Activated T-cell treated with anti-CD3 and anti-CD28 coated beads for 4 hours (primary cell): ENCODE results near the gene NCKAP5.
"Not testable (repeated sequence)": the region's sequence is repeated elsewhere in the genome, so short reads cannot be mapped to it uniquely, and the experiment has no call there.

ENCODE experiments used
- DNase-seq: peaks from one replicate; pipeline ENCODE4 v3.0.0-alpha.2; 2020

NCKAP5 gene

DNA sequence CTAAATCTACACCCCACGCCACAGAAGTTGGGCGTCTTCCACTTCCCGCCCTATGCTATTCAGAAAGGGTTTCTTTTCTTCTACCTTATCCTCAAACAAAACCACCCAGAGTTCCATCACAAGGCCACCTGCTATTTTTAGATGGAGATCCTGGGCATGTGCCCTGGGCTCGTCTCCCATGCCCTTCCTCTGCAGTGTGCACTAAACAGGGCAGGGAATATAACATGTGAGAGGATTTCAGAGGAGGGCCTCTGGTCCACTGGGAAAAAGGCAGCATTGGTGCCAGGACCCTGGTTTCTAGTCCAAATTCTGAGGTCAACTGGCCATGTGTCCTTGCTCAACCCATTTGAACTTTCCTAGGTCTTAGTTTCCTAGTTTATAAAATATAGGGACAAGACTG, 320.0 kb downstream of the NCKAP5 start:
- DNase-seq: no peak

DNA sequence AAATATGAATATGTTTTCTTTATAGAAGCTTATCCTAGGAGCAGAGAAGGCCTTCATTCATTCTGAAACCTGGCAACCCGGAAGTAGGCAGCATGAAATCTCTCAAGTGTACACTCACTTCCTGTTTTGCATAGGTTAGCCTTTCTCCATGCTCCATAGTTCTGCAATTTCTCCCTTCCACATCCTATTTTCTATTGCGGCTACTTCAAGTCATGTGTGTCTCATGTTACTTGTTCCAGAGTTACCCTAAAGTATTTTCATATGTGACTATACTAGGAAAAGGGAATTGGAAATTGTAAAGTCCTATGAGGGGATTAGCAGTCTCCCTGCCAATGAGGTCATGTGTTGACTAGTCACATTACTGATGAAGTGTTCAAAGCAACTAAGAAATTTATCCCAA, 320.6 kb downstream of the NCKAP5 start:
- no peak for DNase-seq

DNA sequence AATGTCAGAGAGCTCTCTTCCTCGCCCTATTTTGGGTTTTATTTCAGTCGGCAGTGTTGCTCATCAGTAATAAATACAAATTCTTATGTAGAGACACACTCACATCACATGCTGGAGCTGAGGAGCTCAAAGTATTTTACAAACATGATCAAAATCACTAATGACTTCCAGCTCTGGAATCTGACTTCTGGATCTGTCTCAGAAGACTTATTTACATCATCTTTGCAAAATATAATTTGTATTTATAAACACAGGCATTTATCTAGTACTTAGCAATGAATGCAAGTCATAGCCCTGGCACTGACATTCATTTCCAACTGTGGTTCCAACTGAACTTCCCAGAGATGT, 327.1 kb downstream of the NCKAP5 start:
- no peak for DNase-seq

DNA sequence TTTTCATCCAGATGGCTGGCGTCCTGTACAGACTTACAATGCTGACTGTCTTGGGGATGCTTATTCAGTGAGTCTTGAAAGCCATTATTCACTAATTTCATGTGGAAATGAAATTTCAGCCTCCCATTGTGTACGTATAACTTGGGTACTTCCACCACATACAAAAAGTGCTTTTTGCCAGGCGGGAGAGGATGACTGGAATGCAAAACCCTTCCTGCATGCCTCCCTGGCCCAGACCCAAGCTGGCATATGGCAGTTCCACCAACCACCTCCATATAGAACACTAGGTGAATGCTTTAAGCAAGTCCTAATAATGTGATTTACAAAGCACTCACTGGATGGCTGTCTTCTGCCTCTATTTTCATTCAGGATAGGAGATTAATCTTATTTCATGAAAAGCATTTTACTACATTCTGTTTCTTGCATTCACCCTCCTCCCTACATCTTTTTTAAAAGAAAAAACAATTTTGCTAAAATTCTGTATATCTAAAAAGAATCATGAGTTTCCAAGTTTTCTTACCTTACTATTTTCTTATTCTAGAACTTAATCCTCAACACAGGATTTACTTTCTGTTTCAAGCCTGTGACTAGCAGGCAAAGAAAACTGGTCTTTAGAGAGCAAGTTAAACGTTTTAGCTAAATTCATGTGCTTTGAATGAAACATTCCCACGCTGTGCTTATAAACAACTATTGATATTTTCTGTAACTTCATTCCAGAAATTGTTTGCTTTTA, 327.6 kb downstream of the NCKAP5 start:
- DNase-seq: no peak

DNA sequence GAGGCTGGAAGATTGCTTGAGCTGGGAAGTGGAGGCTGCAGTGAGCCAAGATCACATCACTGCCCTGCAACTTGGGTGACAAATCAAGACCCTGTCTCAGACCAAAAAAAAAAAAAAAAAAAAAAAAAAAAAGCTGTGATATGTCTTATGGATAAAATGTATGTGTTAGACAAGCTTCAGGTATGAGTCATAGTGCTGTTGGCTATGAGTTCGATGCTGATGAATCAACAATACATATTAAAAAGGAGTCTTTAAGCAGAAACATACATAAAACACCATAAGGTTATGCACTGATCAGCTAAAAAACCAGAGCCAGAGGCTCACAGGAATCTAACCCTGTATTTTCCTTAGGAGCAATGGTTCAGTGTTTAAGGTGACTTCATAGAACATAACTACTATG, 332.3 kb downstream of the NCKAP5 start:
- no peak for DNase-seq

DNA sequence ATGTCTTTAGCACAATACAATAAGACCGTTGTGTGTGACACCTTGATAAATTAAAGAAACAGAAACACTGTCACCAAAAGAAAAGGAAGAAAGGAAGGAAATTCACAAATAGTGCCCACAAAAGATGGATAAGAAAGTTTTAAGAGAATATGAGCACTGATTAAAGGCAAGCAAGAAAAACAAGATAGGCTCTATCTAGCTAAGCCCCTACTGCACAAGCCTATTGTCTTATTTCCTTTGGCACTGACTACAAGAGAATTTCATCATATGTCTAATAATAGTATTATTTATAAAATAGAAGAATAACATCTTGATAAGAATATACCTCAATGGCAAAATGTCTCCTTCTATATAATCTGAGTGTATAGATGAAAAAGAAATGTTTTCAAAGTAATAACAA, 335.7 kb downstream of the NCKAP5 start:
- DNase-seq: no peak

DNA sequence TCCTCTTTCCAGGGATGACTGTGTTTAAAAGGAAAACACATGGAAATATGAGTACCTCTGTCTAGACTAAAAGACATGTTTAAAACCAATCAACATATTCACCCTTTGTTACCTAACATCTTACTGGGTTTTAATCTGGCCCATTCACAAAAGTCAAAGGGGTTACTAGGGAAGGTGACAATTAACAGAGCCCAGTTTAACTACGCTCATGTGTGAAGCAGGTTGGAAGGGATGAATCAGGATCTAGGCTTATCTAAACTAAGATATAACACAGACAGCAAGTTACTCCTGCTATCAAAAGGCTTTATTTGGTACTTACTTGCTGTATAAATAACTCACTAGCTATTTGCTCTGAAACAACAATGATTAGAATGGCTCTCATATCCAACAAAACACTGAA, 337.0 kb downstream of the NCKAP5 start:
- DNase-seq: no peak

DNA sequence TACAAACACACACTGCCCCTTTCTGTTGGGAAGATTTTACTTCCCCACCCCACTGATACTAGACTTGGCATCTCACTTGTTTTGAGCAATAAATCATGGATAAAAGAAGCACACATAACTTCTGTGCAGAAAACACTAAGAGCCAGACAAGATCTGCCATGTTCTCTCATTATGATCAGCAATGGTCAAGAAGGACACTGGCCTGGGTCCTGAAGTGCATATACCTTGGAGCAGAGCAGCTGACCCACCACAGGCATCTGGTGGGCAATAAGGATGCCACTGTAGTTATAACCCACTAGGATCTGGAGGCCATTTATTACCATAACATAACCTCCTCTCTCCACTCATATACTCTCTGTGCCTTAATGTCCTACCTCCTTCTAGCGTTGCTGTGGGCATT, 338.3 kb downstream of the NCKAP5 start:
- no peak for DNase-seq

DNA sequence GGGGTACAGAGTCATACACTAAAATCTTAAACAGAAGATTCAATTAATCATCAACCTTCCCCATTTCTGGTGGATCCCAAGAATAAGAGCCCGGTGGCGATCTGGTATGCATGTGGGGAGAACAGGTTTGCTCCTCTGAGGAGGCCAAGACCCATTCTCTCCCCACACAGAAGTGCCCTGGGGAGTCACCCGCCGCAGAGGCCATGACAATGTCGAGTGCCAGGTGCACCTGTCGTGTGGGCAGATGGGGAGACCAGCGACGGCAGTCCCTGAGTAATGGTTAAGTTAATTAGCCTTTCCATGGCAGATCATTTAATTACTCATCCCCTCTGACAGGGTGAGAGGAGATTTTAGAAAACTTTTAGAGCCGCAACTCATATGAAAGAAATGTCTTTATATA, 345.0 kb downstream of the NCKAP5 start:
- DNase-seq: no peak

DNA sequence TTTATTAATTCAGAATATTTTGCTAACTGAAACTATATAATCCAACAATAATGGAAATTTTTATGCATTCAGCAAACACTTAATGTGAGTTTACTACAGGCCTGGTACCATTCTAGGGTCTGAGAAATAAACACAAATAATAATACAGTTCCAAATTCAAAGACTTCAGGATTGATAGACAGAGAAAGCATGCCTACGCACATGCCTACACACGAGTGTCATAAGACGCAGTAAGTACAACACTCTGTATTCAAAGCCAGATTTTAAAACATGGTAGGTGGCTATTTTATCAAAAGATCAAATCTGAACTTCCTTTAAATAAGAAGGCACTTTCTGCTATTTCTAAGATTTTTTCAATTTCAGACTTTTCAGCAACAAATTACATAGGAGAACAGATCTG, 346.9 kb downstream of the NCKAP5 start:
- no peak for DNase-seq

DNA sequence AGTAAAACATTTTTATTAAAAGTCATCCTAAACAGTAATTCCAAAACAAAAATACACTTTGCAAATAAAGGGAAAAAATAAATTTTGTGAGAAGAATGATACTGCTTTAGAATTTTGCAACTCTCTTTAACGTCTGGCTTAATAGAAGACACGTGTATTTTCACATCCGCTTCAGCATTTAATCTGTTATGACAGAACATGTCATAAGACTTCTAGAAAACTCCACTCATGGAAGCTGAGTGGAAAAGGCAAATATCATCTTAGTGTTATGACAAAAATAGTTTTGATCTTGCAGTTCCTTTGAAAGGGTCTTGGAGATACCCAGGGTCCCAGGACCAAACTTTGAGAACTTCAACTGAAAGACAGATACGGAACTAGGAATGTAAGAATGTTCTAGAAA, 350.1 kb downstream of the NCKAP5 start:
- DNase-seq: no peak

DNA sequence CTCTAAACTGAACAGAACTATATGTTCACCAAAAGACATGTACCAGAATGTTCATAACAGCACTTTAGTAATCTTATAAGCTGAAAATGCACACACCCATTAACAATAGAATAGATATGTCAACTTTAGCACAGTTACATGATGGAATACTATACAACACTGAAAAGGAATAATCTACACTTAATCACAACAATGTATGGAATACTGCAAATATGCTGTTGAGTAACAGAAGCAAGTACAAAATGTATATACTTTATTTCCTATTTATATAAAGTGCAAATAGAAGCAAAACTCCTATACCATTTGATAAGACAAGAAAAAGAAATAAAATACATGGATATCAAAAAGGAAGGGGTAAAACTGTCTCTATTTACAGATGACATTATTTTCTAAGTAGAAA, 352.8 kb downstream of the NCKAP5 start:
- no peak for DNase-seq

DNA sequence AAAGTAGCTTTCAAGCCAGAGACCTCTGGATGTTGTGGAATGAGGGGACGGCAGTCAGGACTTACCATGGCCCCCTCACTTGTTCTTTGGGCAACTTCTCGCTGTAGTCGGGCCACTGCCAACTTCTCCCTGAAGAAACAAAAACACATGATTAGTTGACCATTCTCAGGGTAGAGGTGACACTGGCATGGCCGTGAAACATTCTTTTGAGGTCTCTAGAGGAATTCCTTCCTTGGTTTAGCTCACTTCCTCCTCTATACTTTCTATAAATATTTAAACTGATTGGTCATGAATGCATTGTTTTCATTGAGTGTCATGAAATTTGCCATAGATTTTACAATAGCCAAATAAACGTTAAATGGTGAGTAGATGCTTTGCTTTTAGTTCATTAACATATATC, 354.6 kb downstream of the NCKAP5 start:
- DNase-seq: no peak

DNA sequence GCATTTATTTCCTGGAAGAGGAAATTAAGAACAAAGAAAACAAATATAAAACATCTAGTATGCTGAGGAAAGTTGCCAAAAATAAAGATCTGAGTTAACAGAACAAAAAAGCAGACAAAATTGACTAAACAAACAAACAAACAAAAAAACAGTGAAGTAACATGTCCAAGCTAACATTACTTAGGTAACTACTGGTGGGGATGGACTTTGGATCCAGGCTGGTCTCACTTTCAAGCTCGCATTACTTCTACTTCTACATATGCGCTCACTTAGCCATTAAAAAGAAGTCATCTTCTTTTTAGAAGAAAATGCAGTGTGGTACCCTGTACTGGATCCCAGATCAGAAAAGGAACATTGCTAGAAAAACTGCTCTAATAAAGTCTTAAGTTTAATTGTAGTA, 358.9 kb downstream of the NCKAP5 start:
- DNase-seq: no peak

DNA sequence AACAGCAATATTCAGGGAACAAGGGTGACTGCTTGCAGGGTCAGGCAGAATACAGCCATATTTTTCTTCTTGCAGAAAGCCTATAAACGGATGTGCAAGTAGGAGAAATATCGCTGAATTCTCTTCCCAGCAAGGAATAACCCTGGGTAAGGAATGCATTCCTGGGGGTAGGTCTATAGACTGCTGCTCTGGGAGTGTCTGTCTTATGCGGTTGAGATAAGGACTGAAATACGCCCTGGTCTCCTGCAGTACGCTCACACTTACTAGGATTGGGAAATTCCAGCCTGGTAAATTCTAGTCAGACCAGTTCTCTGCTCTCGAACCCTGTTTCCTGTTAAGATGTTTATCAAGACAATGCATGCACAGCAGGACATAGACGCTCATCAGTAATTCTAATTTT, 361.6 kb downstream of the NCKAP5 start:
- DNase-seq: not testable (repeated sequence)

DNA sequence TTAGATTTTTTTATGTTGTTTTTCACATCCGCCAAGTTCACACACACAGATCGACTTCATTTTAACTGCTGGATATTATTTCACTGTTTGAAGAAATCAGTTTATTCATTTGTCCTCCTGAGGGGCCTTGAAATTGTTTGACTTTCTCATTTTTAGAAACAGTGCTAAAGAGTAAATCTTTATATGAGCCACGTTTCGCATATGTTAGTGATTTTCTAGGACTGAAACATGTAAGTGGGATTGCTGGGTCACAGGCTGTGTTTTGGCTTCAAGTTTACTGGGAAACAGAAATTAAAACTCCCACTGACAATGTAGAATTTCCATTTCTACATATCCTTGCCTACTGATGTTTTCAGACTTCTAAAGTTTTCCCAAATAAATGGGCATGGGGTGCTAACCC, 363.8 kb downstream of the NCKAP5 start:
- DNase-seq: no peak

DNA sequence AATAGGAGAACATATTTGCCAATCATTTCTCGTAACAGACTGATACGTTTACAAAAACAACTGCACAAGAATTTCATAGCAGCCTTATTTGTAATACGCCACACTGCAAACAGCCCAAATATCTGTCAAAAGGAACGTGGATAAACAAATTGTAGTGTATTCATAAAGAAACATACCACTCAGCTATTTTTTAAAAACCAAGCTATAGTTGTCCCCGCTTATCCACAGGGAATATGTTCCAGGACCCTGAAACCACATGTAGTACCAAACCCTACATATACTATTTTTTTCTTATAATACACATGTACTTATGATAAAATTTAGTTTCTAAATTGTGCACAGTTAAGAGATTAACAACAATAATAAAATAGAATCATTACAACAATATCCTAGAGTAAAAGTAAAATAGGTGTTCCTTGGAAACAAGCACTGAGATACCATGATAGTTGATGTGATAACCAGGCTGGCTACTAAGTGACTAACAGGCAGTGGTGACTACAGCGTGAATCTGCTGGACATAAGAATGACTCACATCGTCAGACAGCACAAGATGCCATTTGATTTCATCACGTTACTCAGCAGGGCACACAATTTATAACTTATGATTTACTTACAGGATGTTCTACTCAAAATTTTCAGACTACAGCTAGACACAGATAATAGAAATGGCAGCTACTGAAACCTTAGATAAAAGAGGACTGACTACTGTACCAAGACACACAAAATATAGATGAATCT, 367.4 kb downstream of the NCKAP5 start:
- no peak for DNase-seq

DNA sequence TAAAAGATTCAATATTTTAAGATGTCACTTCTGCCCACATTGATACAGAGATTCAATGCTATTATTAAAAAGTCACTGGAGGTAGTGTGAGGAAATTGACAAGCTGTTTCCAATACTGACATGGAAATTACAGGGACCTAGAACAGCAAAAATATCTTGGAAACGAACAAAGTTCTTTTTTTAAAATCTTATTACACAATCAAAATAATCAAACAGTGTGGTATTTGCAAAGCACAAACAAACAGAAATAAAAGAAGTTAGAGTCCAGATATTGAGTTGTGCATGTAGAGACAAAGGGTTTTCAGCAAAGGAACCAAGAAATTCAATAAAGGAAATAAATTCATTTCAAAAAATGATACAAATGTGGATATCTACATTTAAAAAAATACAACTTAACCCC, 369.6 kb downstream of the NCKAP5 start:
- no peak for DNase-seq

DNA sequence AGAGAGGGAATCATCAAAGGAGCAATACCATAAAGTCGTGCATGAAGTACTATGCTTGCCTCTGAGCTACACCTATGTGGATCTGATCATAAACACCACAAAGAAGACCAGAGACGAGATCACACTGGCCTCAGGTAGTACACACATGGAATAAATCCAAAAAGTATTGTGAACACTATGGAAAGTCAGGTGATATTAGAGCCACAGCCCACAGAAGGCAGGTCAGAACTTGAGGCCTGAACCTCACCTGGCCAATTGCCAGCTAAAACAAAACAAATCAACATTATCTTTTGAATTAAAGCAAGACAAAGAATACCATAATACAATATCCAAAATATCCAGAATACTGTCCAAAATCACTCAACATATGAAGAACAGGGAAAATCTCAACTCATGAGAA, 371.1 kb downstream of the NCKAP5 start:
- DNase-seq: no peak

DNA sequence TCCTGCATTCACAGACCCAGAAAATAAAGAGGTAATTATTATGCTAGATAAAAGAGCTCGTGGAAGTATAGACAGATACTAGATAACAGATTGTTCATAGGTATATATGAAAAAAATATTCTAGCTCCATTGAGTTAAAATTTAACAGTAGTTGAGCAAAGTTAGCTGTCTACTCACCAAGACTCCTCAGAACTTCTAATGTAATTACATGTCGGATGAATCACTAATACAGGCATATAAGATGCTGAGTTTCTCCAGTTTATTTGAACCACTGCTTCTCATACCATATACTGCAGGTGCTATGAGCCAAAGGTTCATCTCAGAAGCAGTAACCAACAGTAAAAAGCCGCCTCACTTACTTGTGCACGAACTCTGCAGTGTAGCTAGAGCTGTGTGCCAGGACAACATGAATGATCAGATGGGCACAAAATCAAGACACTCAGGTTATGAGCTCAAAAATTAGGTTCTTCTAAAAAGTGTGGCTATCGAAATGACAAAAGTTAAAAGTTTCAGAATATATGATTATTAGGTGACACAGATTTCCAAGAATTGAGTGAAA, 373.4 kb downstream of the NCKAP5 start:
- no peak for DNase-seq

DNA sequence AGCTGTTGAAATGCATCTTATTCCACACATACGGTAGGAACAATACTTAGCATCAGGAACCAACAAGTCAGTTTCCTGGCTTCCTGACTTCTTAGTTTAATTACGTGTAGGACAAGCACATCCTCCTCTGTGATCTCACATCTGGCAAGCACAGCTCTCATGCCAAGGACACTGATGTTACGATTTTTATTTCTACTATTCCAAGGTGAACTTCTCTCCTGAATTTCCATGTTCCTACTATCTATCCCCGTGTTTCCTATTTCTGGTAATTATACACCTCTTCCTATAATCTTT, 374.0 kb downstream of the NCKAP5 start:
- no peak for DNase-seq

DNA sequence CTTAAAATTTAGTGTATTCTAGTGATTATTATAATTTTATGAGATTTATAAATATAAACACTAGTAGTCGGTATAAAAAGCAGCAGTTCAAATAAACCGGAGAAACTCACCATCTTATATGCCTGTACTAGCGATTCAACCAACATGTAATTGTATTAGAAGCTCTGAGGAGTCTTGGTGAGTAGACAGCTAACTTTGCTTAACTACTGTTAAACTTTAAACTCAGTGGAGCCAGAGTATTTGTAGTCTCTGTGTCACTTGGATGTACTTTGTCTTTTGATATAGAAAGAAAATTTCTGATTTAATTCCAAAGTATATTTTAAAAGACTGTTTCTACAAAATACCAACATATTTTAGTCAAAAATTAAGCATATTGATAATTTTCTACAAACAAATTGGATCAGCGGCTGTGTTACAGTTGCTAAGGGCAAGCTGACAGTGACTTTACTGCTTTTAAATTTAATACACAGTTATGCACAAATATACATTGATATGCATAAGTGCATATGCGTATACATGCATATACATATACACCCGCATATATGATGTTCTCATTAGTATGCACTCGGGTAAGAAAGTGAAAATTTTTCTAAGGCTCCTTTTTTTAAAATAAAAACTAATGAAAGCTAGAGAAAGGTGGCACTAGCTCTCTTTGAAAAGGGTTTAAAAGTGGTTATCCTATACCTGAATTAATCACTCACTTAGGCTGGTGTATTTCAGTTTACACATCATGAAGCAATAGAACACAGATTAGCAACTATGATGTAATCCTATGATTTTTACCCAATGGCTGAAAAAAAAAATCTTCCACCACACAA, 374.5 kb downstream of the NCKAP5 start:
- DNase-seq: no peak

DNA sequence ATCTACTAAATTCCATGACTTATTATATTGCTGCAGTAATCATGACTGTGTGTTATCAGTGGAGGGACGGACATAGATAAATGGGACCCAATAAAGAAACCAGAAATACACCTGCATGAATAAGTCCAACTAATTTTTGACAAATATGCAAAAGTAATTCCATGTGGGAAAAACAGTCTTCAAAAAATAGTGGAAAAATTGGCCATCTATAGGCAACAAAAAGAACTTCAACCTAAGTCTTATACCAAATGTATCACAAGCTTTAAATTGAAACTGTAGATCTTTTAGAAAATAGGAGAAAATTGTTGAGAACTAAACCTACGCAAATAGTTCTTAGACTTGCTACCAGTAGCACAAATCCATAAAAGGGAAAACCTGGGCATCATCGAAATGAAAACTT, 376.2 kb downstream of the NCKAP5 start:
- no peak for DNase-seq

DNA sequence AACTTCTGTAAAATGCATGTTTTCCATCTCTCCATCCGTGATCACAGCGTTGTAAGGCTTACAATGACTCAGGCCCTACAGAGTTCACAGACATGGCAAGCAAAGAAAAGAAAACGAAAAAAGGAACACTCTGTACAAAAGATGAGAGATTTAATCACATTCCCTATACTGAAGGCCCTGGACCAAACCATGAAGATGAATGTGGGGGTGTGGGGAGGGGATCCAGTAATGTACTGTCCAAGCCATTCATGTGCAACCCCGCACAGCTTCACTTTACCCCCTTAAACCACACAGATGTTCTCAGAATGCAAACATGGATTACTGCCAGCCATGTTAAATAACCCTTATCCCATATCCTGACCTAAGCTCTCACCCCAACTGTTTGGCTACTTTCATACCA, 391.1 kb downstream of the NCKAP5 start:
- DNase-seq: no peak
